WERI-Rb-1 (cell line): Measurements from ENCODE around the gene SLX9.

Experiments used
- DNase-seq: peaks from one replicate; pipeline ENCODE4 v3.0.0-alpha.2; 2020
- H3K27ac ChIP-seq: fragments of 250-450 bp; sonication (Bioruptor Pico); 2 replicates; pipeline ENCODE4 v1.5.1; 2020; ENCODE audit warnings: mild to moderate bottlenecking, moderate library complexity
- H3K27me3 ChIP-seq: fragments of 250-450 bp; sonication (Bioruptor Pico); 2 replicates; pipeline ENCODE4 v1.5.1; 2021; ENCODE audit warnings: mild to moderate bottlenecking, low read depth, moderate library complexity; ENCODE audit not compliant: insufficient read depth, severe bottlenecking
- H3K36me3 ChIP-seq: fragments of 250-450 bp; sonication (Bioruptor Pico); 2 replicates; pipeline ENCODE4 v1.5.1; 2020; ENCODE audit warnings: mild to moderate bottlenecking, moderate library complexity
- H3K4me3 ChIP-seq: 2 replicates; pipeline ENCODE4 v1.5.1; 2011; ENCODE audit warnings: low read depth, mild to moderate bottlenecking, control low read depth, low read length
- H3K9me3 ChIP-seq: fragments of 250-450 bp; sonication (Bioruptor Pico); 2 replicates; pipeline ENCODE4 v1.5.1; 2021; ENCODE audit warnings: mild to moderate bottlenecking, moderate library complexity; ENCODE audit not compliant: severe bottlenecking
- TF ChIP-seq, protein P1 (sequence below): IDR thresholded peaks from 2 replicates; pipeline ENCODE4 v1.5.1; 2011; ENCODE audit warnings: low read depth, mild to moderate bottlenecking, control low read depth, inconsistent platforms, low read length

Gene SLX9

DNA sequence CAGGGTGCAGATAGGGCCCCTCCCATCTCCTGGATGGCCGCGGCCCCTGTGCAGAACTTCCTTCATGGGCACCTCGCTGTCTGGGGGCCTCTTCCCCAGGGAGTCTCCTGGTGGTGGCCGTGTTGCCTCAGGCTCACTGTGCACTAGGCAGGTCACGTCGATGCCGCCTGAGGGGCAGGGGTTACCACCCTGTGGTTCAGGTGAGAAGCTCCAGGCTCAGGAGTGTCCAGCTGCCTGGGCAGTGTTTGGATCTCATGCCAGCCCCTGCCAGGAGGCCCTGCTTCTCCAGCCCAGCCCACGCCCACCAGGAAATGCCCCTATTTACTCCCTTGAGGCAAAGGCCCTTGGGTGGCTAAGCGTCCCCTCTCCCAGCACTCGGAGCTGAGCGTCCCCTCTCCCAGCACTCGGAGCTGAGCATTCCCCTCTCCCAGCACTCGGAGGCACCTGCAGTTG lies 21.2 kb upstream of the SLX9 start:
- DNase-seq, result no peak
- Histone ChIP-seq H3K27me3 (no peaks in the 10 kb centered on the region), H3K36me3 (no peaks in the 10 kb centered on the region), H3K4me3 (no peak overlapping the region), H3K27ac (no peak overlapping the region), H3K9me3 (no peaks in the 10 kb centered on the region)
- TF ChIP-seq, protein P1, sequence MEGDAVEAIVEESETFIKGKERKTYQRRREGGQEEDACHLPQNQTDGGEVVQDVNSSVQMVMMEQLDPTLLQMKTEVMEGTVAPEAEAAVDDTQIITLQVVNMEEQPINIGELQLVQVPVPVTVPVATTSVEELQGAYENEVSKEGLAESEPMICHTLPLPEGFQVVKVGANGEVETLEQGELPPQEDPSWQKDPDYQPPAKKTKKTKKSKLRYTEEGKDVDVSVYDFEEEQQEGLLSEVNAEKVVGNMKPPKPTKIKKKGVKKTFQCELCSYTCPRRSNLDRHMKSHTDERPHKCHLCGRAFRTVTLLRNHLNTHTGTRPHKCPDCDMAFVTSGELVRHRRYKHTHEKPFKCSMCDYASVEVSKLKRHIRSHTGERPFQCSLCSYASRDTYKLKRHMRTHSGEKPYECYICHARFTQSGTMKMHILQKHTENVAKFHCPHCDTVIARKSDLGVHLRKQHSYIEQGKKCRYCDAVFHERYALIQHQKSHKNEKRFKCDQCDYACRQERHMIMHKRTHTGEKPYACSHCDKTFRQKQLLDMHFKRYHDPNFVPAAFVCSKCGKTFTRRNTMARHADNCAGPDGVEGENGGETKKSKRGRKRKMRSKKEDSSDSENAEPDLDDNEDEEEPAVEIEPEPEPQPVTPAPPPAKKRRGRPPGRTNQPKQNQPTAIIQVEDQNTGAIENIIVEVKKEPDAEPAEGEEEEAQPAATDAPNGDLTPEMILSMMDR, result no peak

DNA sequence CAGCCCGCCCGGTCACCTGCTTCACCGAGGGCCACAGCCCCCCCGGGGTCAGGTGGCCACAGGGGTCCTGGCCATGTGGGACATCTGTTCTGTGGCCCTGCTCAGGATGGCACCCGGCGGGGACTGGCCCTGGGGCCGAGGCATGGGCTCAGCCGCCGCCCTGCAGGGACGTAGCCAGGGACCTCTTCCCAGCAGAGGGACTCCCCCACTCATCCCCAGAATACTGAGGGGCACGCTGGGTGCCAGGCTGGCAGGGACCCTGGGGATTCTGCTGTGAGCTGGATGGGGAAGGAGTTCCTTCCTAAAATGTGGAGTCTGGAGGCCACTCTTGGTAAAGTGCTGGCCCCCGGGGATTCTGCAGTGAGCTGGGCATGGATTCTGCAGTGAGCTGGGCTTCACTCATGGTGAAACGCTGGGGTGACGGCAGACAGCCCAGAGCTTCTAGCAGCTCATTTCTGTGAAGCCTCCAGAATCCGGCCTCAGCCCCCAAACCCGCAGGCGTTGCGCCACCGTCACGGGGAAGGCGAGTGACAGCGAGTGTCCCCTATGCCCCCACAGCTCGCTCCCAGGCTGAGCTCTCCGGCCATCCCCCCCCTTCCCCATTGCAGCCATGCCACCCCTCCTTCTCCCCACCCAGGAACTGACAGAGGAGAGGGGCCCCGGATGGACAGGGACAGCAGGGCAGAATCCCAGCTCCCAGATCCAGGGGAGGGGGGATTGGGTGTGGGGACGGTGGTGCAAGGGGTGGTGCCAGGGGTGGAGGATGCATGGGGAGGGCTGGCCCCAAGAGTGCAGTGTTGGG lies 20.5 kb upstream of the SLX9 start:
- H3K27ac ChIP-seq, result no peak overlapping the region
- TF ChIP-seq, protein P1, result no peak
- no peaks in the 10 kb centered on the region for H3K27me3 ChIP-seq
- H3K4me3 ChIP-seq, result no peak overlapping the region
- no peak for DNase-seq
- no peaks in the 10 kb centered on the region for H3K36me3 ChIP-seq
- H3K9me3 ChIP-seq, result peaks cover 3% of the 10 kb centered on the region

DNA sequence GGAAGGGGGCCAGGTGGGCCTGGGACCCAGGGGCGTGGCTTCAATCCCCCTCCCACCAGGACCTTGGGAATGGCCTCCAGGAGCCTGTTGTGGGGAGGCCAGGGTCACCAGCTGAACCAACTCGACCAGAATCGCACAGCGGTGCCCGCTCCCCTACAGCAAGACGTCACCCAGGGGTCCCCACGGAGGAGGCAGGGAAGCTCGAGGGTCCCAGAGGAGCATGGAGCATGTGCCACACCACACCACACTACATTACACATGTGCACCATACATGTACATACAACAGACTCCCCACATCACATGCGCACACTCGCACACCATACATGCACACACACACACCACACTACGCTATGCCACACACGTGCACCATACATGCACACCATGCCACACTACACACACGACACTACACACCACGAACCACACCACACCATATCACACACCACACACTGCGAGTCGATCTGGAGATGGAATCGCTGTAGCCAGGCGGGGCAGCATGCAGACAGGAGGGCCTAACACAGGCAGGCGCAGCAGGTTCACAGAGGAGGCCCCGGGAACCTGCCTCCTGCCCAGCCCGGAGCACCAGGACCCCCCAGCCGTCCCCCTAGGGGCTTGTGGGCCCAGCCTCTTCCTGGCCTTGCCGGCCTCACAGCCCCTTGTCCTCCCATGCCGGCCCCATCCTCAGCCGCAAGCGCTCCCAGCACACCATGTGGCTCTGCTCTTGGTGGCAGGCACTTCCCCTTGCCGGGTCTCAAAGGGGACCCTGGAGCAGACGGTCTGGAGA lies 19.7 kb upstream of the SLX9 start:
- no peaks in the 10 kb centered on the region for H3K27me3 ChIP-seq
- no peak overlapping the region for H3K4me3 ChIP-seq
- TF ChIP-seq, protein P1, result no peak
- H3K27ac ChIP-seq, result no peak overlapping the region
- peaks cover 5% of the 10 kb centered on the region for H3K9me3 ChIP-seq
- no peaks in the 10 kb centered on the region for H3K36me3 ChIP-seq
- DNase-seq, result no peak

DNA sequence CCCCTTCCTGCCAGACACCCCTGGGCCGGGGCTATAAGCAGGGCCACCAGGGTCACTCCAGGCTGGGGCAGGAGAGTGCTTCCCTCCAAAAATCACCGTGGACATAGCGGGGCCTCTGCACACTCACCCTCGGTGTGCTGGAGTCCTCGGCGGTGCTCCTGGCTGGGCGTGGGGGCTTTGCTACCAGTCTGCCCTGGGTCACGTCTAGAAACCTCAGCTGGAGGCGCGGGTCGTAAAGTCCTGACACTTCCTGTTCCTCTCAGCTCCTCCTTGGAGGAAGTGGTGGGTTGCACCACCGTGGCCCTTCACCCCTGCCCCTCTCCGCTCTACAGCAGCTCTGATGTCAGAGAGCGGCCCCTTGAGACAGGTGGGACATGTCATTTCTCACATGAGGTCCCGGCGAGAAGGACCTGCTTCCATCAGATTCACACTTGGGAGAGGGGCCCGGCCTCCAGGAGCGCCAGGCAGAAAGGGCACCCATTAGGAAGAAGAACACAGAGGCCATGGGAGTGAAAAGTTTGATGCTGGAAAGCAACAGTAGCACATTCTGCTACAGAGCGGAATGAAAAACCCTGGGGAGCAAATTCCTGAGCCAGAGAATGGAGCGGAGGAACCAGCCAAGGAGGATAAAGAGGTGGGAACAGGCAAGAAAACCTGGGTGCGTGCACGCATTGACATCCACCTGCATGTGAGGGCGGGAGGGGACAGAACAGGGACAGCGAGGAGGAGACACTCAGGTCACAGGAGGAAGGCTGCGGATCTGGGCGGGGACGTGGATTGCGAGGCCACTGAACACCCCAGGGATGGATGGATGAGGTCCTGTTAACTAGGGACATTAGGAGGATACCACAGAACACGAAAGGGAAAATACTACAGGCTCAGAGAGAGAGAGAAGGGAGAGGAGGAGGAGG lies 18.9 kb upstream of the SLX9 start, which contains the start of gene ITGB2:
Gene ITGB2 (minus strand): TSS at position 206 of the 911 bp plus-strand sequence. CDS start 10,117 bp downstream, outside the sequence.
- H3K36me3 ChIP-seq, result no peaks in the 10 kb centered on the region
- no peak within 1 kb of the TSS for H3K27ac ChIP-seq
- H3K4me3 ChIP-seq, result no peak within 1 kb of the TSS
- peaks cover 5% of the 10 kb centered on the region for H3K9me3 ChIP-seq
- no peaks in the 10 kb centered on the region for H3K27me3 ChIP-seq
- TF ChIP-seq, protein P1, result no peak
- no peak for DNase-seq

DNA sequence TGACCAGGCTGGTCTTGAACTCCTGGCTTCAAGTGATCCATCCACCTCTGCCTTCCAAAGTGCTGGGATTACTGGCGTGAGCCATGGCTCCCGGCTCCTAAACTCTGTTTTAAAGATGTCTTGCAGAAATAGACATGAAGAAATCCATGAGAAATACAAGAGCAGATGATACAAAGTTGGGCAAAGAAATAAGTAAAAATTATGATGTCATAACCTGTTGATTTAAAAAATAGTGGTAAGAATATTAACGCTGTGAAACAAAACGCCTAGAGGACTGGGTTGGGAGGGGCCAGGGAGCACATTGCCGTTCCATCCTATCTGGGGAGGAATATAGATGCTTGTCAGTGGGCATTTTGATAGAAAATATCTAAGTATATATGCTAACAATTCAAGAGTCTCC lies 17.9 kb upstream of the SLX9 start:
- H3K27ac ChIP-seq, result no peak overlapping the region
- no peak overlapping the region for H3K4me3 ChIP-seq
- DNase-seq, result no peak
- no peaks in the 10 kb centered on the region for H3K36me3 ChIP-seq
- H3K27me3 ChIP-seq, result no peaks in the 10 kb centered on the region
- peaks cover 5% of the 10 kb centered on the region for H3K9me3 ChIP-seq
- TF ChIP-seq, protein P1, result no peak
